ENCODE results near the gene BSND.
"Not testable (repeated sequence)": the region's sequence is repeated elsewhere in the genome, so short reads cannot be mapped to it uniquely, and the experiment has no call there.

BSND gene

DNA sequence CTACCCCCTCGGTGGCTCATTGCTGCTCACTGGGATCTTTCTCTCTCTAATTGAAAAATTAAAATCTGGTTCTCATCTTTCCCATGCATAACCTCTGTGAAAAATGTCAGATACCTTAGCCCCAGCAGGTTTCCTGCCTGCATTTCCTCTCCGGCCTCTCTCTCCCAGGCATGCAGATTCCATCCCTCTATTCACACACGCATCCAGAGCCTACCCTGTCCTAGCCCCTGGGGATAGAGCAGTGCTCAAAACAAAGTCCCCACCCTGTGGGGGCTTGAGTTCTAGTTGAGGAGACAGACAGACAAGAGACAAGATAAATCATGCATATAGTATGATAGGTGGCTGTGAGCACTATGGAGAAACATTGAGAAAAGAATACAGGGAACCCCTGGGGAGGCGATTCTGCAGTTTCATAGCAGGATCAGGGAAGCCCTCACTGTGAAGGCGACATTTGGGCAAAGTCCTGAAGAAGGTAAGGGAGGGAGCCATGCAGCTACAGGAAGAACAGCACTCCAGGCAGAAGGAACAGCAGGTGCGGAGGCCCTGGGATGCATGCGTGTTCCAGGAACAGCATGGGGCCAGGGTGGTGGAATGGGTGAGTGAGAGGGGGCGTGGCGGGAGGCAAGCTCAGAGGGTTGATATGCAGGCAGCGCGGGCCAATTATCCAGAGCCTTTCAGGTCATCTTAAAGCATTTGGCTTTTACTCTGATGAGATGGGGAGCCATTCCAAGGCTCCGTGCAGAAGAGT, 3.5 kb upstream of the BSND start:
- DNase-seq: no peak

GRCh38 chr1:54995835-54996234, 2.9 kb upstream of the BSND start:
- DNase-seq: peak in 1 of 2 donors; percentile 17

DNA sequence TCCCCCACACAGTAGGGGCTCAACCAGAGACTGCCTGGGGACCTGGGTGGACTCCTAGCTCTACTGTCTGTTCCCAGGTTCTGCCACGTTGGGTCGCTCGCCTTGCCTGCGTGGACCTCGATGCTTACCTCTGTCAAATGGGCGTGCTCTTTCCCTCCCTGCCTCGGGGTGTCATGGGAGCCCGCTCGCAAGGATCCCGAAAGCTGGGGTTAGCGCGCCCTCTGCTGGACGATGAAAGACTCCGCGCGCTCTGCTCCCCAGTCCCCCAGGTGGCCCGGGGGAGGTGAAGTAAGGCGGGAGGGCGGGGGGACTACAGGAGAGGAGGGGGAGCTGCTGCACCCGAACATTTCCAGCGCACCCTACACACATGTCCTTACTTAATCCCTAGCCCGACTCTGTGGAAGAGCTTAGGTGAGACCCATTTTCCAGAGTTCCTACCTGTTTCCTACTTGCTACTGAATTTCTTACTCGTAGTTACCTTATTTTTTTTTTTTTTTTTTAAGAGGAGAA, 2.3 kb upstream of the BSND start:
- peak; percentile 84 to 90 for DNase-seq

- DNase-seq: no peak
These were observed 1.6 kb upstream of the BSND start for GRCh38 chr1:54996869-54997710.

GRCh38 chr1:54997711-54997986, 1.1 kb upstream of the BSND start:
- no peak for DNase-seq

GRCh38 chr1:54998100-54998499, 633 bp upstream of the BSND start:
- DNase-seq: no peak

- DNase-seq: no peak
These were observed 1.7 kb downstream of the BSND start for GRCh38 chr1:55000110-55001085.

DNA sequence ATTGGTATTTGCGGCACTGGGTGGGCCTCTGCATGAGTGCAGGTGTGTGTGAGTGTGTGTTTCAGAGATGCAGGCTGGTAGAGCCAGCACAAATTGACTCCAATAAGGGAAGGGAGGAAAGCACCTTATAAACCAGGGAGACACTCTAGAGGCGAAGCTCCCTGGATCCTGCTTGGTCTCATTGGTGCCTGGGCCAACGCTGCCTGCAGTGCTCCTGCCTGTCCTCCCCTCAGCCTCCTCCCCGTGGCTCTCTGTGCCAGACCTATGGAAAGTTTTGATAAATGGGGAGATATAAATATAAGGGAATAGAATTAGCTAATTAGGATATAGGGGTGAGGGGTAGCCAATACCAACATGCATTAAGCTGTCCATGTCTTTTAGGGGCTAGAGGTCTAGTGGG, 2.6 kb downstream of the BSND start:
- DNase-seq: no peak

DNA sequence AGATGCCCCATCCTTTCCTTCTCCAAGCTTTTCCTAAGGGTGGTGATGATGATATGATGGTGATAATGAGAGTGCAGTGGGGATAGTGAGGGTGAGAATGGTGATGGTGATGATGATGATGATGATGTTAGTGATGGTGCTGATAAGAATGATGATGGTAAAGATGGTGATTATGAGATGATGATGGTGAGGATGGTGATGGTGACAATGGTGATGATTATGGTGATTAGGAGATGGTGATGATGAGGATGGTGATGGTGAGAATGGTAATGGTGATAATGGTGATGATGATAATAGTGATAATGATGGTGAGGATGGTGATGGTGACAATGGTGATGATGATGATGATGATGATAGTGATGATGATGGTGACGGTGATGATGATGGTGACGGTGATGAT, 4.0 kb downstream of the BSND start:
- DNase-seq: no peak

- no peak for DNase-seq
These were observed 6.8 kb downstream of the BSND start for GRCh38 chr1:55005351-55006140.

- no peak for DNase-seq
These were observed 8.2 kb downstream of the BSND start for GRCh38 chr1:55006931-55007330.

GRCh38 chr1:55007625-55008024, 8.9 kb downstream of the BSND start:
- no peak for DNase-seq

DNA sequence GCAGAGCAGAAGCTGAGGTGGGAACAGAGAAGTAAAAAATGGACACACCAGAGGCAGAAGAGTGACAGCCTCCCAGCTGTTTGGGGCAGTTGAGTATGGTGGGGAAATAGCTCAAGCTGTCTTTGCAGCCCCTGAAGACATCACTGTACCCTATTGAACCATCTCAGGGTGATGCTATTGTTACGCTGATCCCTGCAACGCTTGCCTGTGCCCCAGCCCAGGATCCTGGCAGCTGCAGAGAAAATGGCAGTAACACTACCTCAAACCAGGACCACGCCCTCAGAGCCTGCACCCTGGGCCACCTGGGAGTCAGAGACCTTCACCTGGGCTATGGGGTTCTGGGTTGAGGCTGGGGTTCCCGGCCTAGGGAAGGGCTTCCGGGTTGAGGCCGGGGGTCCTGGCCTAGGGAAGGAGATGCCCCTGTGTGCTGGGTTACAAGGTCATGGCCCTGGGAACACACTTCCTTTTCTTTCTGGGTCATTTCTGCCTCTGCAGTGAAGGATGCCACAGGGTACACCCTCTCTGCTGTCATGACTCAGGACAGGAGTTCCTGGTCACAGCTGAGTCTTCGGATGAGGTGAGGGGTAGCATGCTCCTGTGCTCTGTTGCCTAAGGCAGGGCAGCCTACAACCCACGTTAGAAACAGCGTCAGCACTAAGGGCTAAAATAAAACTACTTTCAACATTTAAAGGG, 11.6 kb downstream of the BSND start:
- DNase-seq: no peak

DNA sequence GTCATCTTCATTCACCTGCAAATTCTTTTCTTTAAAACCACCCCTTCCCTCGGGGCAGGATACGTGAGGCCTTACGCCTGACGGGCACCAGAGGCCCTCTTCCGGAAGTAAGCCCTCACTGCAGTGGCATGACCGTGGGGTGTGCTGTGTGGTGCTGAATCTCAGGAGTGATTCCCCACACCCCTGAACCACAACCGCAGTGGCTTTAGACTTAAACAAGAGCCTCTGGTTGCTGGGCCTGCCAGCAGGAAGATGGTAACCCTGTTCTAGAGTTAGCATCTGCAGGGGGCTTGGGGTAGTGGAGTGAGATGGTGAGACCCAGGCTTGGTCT, 12.1 kb downstream of the BSND start:
- no peak for DNase-seq

- DNase-seq: no peak
These were observed 13.9 kb downstream of the BSND start for GRCh38 chr1:55012661-55013060.

- no peak for DNase-seq
These were observed 16.4 kb downstream of the BSND start for GRCh38 chr1:55015123-55015522.

DNA sequence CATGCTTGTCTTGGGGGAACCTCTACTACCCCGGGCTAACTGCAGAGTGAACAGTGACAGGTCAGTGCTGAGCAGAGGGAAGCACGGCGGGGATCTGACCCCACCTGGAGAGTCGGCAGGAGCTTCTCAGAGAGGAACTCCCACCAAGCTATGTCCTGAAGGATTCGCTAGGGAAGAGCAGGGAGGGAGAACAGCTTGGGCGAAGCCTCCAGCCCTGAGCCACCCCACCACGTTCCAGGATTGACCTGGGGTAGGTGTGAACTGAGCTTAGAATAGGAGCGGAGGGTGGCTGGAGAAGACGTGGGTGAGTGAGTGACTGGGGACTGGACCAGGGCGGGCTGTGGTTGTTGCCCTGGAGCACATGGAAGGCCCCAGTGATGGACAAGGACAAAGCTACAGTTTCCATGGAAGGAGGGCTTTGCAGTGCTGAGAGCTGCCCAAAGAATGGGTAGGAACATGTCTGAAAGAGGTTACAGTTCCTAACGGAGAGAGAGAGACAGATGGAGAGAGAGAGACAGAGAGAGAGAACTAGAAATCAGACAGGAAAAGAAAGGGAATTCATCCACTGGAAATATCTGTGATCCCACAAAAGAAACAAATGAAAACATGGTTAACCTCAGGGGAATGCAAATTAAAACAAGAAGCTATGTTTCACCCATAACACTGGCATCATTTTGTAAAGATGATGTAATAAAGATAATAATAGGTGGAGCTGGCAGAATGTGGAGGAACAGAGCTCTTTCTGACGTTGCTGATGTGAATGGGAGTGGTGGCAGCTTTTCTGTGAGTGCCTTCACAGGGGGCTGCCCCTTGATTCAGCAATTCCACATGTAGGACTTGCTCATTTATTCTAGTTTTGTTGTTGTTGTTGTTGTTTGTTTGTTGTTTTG, 17.2 kb downstream of the BSND start:
- DNase-seq: no peak

- no peak for DNase-seq
These were observed 19.7 kb downstream of the BSND start for GRCh38 chr1:55018395-55018794.

GRCh38 chr1:55021942-55022546, 23.3 kb downstream of the BSND start:
- DNase-seq: peak; percentile 69 to 74

DNA sequence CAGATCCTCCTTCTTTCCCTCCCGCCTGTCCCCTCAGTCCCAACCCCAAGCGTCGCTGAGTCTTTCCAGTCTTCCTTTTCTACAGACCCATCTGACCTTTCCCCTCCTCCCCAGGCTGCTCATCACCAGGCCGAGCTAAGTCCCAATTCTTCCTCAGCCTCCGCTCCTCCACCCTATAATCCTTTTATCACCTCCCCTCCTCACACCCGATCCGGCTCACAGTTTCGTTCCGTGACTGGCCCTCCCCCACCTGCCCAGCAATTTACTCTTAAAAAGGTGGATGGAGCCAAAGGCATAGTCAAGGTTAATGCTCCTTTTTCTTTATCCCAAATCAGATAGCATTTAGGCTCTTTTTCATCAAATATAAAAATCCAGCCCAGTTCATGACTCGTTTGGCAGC, 25.4 kb downstream of the BSND start:
- DNase-seq: not testable (repeated sequence)
